Kidney epithelial cell (primary cell): ENCODE measurements around the gene SLFN14. TPM values are rescaled to one million over a fixed set of nuclear protein-coding genes. Genes with fewer than 3 reads are reported as not detected.

Source experiments
- DNase-seq: peaks from one replicate; pipeline ENCODE4 v3.0.0-alpha.2; 2010; ENCODE audit warnings: low read depth
- H3K27me3 ChIP-seq: 2 replicates; pipeline ENCODE4 v1.6.0; 2011; ENCODE audit warnings: low read length; ENCODE audit not compliant: control insufficient read depth, insufficient read depth
- H3K36me3 ChIP-seq: 2 replicates; pipeline ENCODE4 v1.5.1; 2011; ENCODE audit warnings: low read length; ENCODE audit not compliant: control insufficient read depth, insufficient read depth
- H3K4me3 ChIP-seq: 2 replicates; pipeline ENCODE4 v1.5.1; 2011; ENCODE audit warnings: low read depth, mild to moderate bottlenecking, control low read depth, low read length
- total RNA-seq: library from RNA; depleted of rRNA; stranded (reverse); fragments of >200 nt; gene quantifications from 2 replicates; pipeline ENCODE4 v1.2.3, GENCODE V29; 2015
- TF ChIP-seq, protein P1 (sequence below): IDR thresholded peaks from 2 replicates; pipeline ENCODE4 v1.5.1; 2011; ENCODE audit warnings: mild to moderate bottlenecking, moderate library complexity, low read length, control low read depth, inconsistent platforms; ENCODE audit not compliant: insufficient read depth, poor library complexity, severe bottlenecking

SLFN14 gene
- total RNA-seq, 1 donor from 2014 or later, result not detected

DNA sequence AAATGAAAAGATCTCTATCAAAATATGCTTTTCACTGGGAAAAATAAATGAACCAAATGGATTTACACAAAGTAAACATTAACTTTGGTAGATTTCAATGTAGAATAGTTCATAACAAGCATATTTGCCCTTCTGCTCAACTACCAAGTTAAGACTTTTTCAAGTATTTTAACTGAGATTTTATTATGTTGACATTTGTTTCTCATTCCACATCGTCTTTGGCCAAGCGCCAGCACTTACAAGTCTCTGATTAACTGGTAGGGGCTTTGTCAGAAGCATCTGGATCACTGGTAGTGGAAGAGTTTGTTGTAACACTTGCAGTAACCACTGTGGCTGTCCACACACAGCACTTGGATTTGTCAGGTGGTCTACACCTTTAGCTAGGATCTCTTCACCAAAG, 46.1 kb downstream of the SLFN14 start:
- Histone ChIP-seq H3K36me3 (no peaks in the 10 kb centered on the region), H3K4me3 (no peak overlapping the region), H3K27me3 (peaks cover 8% of the 10 kb centered on the region)
- no peak for DNase-seq
- TF ChIP-seq, protein P1, sequence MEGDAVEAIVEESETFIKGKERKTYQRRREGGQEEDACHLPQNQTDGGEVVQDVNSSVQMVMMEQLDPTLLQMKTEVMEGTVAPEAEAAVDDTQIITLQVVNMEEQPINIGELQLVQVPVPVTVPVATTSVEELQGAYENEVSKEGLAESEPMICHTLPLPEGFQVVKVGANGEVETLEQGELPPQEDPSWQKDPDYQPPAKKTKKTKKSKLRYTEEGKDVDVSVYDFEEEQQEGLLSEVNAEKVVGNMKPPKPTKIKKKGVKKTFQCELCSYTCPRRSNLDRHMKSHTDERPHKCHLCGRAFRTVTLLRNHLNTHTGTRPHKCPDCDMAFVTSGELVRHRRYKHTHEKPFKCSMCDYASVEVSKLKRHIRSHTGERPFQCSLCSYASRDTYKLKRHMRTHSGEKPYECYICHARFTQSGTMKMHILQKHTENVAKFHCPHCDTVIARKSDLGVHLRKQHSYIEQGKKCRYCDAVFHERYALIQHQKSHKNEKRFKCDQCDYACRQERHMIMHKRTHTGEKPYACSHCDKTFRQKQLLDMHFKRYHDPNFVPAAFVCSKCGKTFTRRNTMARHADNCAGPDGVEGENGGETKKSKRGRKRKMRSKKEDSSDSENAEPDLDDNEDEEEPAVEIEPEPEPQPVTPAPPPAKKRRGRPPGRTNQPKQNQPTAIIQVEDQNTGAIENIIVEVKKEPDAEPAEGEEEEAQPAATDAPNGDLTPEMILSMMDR, result no peak

Other genes with a start within 250 kb of the SLFN14 start
- gene SLFN11, start 187.2 kb downstream of the SLFN14 start, total RNA-seq, result 0.04 and 0.27 TPM in 2 replicates
- 12.8 and 12.9 TPM in 2 replicates for gene SLFN12, start 128.3 kb downstream of the SLFN14 start, total RNA-seq
- 2.3 and 4.4 TPM in 2 replicates for gene SLFN13, start 112.1 kb downstream of the SLFN14 start, total RNA-seq
- gene SLFN12L, start 23.1 kb downstream of the SLFN14 start, total RNA-seq, result not detected in 2 replicates
- 7.2 and 8.6 TPM in 2 replicates for gene PEX12, start 17.8 kb upstream of the SLFN14 start, total RNA-seq
- gene AP2B1, start 26.5 kb upstream of the SLFN14 start, total RNA-seq, result 152 and 163 TPM in 2 replicates
- 2.6 and 2.9 TPM in 2 replicates for gene RASL10B, start 170.8 kb upstream of the SLFN14 start, total RNA-seq
- not detected in 2 replicates for gene GAS2L2, start 192.4 kb upstream of the SLFN14 start, total RNA-seq
- not detected in 2 replicates for gene C17orf50, start 200.1 kb upstream of the SLFN14 start, total RNA-seq
- gene MMP28, start 234.8 kb upstream of the SLFN14 start, total RNA-seq, result 0.17 TPM in 1 of 2 replicates, not detected in the other
- gene TAF15, start 248.7 kb upstream of the SLFN14 start, total RNA-seq, result 21.2 and 36.1 TPM in 2 replicates